Measurements from ENCODE around the gene RIC8B.

GRCh38 chr12:106861984-106862916 is 87.8 kb downstream of the RIC8B start:
- TF ChIP-seq YY1 (IDR thresholded peaks at IDR 0.05; ENCODE audit: insufficient read depth, insufficient read length) (no peak), ZNF274 (IDR thresholded peaks at IDR 0.05; ENCODE audit: low read depth, low read length) (no peak)
